GM18907 (cell line): ENCODE data around the gene GTF3C2.
"Not testable (repeated sequence)": the region's sequence is repeated elsewhere in the genome, so short reads cannot be mapped to it uniquely, and the experiment has no call there.

Experiments
- ATAC-seq: cut with Tn5 transposase; IDR thresholded peaks from one replicate; pipeline ENCODE4 v1.9.1; 2021; ENCODE audit warnings: mild to moderate bottlenecking, moderate library complexity; ENCODE audit not compliant: unreplicated experiment

The GTF3C2 gene

DNA sequence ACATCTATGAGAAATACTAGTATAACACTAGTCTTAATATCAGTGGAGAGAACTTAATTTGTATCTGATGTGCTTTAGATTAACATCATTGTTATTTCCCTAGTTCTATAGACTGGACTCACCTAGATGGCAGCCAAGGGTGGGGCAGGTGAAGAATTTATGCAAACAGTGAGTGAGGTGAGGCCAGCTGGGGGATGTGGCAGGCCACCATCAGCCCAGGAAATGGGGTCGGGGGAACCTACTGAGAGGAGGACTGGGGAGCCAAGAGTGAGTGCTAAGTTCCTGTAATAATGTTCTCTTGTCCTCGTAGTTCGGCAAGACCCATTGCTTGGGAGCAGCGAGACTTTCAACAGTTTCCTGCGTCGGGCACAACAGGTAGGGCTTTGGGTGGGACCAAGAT lies 16.4 kb upstream of the GTF3C2 start:
- no peak for ATAC-seq

DNA sequence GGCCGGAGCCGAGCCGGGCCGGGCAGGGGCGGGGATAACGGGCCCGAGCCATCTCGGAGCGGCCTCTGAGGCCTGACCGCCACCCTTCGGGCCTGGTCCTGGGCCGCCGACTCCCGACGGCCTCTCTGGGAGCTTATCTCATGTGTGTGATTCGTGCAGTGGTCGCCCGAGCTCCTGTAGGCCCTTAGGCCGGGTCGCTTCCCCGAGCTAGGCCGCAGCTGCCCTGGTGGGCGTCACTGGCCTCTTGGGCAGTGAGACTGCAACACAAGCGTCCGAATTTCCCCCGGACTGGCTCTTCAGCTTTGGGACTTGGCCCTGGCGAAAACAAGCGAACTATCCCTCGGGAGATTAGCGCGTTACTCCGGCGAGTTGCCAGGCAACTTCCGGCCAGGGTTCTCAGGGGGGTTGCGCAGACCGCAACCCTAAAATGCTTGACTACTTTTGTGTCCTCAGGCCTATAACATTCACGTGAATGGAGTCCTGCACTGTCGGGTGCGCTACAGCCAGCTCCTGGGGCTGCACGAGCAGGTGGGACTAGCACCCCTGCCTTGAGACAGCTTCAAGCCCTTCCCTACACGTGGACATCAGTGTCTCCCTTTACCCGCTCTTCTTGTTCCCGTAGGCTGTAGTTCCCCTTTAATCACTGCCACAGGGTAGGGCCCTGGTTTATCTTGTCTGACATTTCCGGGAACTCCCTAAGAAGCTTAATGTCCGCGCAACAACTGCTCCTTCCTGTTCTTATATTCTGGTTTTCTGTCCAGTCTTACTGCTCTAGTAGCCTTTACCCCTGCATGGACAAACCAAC lies 14.5 kb upstream of the GTF3C2 start:
- peak; percentile 35 for ATAC-seq

DNA sequence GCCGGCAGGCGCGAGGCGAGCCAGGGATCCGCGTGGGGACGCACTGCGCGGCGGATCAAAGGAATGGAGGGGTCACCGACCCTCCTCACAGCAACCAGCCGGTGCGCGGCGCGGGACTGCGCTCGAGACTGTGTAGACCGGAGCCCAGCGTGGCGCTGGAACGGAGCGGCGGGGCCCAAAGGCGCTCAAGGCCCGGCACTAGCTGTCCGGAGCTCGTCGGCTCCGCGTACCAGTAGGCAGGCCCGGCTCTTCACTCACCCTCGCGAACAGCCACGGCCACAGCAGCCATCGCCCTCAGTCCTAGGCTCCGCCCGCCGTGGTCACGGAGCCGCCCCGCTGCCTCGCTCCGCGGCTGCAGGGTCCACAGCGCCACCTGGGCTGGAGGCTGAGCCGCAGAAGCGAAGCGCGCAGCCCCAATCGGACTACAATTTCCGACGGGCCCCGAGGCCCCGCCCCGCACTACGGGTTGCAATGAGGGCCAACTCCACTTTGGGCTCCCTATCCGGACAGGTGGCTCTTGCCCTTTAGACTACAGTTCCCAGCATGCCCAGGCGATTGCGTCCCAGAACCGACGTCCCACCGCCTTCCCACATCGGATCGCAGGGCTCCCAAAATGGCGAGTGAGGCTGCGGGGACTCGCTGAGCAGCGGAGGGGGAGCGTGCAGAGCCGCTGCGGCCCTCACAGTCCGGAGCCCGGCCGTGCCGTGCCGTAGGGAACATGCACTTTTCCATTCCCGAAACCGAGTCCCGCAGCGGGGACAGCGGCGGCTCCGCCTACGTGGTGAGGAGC lies 13.7 kb upstream of the GTF3C2 start, which contains the start of the genes EIF2B4 and SNX17:
Gene EIF2B4 (minus strand): TSS at position 313 of the 790 bp plus-strand sequence. CDS start 24 bp downstream, at position 289.
Gene SNX17 (plus strand): TSS at position 591 of the 790 bp plus-strand sequence. CDS start 128 bp downstream, at position 719.
- ATAC-seq, result peak; percentile 88

DNA sequence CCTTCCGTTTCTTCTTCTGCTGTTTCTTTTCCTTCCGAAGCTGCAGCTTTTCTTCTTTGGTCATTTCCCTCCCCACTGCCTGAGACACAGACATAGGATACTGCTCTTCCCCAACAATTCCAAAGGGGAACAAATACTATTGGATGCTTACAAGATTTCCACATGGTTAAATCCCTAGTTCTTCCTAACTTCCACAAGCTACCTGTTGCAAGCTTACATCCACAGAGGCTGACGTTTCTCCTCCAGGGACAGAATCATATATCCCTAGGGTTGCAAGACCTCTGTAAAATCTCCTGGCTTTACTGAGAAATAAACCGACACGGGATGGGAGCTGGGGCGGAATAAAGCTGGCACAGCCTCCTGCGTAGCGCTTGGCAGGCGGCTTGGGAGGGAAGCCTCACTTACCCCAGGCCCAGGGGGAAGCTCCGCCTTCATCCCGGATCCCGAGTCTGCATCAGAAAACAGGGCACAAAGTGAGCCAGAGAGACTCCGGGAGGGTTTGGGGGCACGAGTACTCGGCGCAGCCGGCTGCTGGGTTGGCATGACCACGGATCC lies 13.0 kb upstream of the GTF3C2 start:
- ATAC-seq, result peak; percentile 6

DNA sequence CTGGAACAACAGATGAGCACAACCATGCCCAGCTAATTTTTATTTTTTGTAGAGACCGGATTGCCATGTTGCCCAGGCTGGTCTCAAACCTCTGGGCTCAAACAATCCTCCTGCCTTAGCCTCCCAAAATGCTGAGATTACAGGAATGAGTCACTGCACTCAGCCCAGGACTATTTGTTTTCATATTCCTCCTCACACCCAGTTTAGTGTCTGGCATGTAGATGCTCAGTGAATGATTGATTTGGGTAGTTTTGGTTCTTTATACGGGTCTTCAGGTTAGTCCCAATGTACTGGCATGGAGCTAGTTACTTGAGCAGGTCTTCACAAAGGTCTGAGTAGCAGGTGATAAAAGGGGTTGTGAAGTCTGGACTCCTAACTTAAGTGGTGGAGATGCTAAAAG lies 7.4 kb upstream of the GTF3C2 start:
- no peak for ATAC-seq

DNA sequence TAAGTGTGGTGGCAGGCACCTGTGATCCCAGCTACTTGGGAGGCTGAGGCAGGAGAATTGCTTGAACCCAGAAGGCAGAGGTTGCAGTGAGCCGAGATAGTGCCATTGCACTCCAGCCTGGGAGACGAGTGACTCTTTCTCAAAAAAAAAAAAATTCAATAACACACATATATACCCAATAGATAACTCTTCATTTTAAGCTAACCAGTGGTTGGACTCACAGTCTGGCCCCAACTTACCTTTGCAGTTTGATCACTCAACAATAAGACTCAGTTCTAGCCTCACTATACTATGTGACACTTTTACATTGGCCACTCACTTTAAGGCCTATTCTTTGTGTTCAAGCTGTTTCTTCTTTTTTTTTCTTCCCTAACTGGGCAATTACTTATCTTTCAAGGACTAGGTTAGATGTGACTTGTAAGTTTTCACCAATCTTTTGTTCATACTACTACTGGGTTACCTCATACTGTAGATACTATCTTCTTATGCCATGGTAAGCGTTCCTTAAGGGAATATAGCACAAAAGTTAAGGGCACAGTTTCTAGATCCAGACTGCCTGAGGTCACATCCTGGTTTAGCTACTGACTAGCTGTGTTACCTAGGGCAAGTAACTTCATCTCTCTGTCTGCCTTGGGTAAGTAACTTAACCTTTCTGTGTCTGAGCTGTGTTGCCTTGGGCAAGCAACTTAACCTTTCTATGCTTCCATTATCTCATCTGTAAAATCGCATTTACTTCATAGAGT lies 6.3 kb upstream of the GTF3C2 start:
- ATAC-seq, result no peak

DNA sequence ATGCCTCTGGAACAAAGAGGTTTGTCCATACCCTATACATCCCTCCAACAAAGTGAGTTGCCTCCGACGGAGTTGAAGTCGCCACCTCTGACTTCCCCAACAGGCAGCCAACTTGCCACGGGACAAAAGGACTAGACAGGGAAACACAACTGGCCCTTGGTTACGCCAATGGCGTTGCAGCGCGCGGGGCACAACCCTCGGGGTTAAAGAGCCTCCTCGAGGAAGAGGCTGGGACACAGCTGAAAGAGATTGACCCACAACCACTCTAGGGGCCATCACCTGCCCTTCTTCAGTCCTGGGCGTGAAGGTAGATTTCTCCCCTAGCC lies 545 bp downstream of the GTF3C2 start:
- ATAC-seq, result peak; percentile 41

DNA sequence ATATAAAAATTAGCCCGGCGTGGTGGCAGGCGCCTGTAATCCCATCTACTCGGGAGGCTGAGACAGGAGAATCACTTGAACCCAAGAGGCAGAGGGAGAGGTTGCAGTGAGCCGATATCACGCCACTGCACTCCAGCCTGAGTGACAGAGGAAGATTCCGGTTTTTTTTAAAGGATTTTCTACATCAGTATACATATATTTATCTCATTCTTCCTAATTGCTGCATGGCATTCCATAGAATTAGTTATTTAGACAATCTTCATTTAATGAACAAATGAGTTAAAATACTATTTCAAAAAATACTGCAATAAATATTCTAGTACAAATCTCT lies 2.0 kb downstream of the GTF3C2 start:
- ATAC-seq, result no peak

DNA sequence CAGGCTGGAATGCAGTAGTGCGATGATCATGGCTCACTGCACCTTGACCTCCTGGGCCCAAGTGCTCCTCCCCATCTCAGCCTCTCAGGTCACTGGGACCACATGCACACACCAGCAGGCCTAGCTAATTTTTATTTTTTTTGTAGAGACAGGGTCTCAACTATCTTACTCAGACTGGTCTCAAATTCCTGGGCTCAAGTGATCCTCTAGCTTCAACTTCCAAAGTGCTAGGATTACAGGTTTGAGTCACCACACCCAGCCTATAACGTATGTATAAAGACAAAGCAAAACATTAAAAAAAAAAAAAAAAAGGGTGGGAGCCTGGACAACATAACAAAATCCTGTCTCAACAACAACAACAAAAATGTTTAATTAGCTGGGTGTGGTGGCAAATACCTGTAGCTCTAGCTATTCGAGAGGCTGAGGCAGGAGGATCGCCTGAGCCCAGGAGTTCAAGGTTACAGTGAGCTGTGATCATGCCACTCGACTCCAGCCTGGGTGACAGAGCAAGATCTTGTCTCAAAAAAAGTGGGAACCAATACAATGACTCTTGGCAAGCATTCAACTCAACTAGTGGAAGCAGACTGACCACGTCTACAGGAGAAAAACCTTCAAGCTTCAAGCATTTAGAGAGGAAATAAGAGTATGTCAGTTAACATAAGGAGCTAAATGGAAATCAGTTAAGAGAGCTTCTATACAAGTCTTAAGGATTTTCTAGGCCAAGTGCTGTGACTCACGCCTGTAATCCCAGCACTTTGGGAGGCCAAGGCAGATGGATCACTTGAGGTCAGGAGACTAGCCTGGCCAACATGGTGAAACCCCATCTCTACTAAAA lies 2.6 kb downstream of the GTF3C2 start:
- ATAC-seq, result no peak

DNA sequence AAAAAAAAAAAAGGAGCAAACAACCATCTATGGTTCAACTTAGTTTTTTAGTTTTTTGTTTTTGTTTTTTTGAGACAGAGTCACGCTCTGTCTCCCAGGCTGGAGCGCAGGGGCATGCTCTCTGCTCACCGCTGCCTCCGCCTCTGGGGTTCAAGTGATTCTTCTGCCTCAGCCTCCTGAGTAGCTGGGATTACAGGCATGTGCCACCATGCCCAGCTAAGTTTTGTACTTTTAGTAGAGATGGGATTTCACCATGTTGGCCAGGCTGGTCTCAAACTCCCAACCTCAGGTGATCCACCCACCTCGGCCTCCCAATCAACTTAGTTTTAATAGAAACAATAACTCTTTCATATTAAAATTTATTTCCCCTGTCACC lies 3.2 kb downstream of the GTF3C2 start:
- ATAC-seq, result not testable (repeated sequence)

DNA sequence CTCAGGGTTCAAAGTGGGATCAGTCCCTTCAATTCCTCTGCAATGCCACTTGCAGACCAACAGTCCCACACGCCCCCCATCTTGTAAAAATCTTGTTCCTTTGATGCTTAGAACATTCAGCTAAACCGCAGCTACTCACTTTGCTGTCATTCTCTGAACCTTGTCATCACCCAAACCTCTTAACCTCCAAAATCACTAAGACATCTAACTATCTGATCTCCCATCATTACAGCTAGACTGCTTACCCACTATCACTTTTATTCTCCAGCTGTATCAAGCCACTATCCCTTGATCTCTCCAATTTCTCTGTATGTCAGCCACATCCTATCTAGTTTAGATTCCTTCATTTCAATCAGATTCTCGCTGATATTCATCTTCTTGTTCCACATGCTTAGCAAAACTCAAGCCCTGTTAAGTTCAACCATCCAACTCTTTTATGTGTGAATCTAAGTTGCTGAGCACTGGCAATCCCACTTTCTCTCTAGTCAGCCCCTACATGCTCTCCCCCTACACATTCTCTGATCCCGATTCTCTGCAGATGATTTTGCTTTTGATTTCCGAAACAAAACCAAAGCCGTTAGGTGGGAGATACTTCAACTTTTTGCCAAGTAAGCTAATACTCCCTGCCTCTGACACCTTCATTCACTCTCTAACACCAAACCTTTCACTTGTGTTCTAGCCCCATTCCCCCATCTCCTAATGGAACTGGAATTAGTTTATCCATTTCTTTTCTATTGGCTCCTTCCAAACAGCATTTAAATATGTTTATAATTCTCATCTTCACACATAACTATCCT lies 4.6 kb downstream of the GTF3C2 start:
- ATAC-seq, result no peak

DNA sequence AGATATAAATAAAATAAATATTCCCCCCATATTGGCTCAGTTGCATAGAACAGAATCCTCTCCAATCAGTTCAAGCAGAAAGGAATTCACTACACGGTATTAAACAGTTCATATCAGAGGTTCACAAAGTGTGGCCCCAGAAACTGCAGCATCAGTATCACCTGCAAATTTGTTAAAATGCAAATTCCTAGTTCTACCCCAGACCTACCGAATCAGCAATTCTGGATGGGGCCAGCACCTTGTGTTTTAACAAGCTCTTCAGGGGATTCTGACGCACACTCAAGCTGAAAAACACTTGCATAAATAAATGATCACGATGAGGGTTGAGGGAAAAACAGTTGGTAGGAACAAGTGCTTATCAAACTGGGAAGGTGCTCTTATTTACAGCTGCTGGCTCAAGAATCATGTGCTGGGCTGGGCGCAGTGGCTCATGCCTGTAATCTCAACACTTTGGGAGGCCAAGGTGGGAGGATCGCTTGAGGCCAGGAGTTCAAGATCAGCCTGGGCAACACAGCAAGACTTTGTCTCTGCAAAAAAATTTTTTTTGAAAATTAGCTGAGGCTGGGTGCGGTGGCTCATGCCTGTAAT lies 6.4 kb downstream of the GTF3C2 start:
- no peak for ATAC-seq

DNA sequence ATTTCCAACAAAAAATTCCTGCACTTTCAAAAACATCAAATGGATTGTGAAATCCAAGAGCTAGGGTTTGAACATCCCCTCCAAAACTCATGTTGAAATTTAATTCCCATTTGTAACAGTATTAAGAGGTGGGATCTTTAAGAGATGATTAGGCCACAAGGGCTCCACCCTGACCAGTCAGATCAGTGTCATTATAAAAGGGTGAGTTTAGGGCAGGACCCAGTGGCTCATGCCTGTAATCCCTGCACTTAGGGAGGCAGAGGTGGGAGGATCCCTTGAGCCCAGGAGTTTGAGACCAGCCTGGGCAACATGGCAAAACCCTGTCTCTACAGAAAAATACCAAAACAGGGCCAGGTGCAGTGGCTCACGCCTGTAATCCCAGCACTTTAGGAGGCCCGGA lies 8.9 kb downstream of the GTF3C2 start:
- ATAC-seq, result no peak

DNA sequence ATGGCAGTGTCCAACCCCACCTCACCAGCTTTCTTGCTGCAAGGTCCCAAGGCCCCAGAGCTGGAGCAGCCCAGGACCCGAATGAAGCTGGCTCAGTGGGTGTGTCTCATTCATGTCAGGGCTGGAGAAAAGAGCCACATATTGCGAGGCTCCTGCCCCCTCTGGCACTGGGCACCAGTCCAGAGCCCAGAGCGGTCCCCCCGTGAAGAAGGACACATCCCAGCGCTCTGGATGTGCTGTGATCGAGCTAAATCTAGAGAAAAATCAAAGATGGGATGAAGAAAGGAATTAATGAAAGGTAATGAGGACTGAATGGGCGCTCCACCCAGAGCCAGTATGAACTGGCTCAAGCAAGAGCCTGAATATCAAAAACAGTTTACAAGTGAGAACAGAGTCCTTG lies 20.4 kb downstream of the GTF3C2 start:
- no peak for ATAC-seq

DNA sequence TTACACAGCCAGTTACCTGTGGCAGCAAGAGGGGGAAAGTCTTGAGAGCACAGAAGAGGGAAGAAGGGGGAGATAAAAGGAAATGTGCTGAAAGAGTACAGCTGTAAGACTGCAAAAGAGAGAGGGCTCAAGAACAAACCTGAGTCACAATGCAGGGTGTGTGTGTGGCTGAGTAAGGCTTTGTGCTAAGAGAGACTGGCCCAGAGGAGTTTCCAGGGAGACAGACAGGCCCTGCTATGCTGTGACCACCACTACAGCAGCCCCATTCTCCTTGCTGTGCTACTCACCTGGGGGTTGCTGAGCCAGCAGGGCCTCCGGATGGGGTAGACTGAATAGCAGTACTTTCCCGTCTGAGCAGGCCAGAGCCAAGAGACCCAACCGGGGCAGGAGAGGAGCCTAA lies 21.3 kb downstream of the GTF3C2 start:
- no peak for ATAC-seq

DNA sequence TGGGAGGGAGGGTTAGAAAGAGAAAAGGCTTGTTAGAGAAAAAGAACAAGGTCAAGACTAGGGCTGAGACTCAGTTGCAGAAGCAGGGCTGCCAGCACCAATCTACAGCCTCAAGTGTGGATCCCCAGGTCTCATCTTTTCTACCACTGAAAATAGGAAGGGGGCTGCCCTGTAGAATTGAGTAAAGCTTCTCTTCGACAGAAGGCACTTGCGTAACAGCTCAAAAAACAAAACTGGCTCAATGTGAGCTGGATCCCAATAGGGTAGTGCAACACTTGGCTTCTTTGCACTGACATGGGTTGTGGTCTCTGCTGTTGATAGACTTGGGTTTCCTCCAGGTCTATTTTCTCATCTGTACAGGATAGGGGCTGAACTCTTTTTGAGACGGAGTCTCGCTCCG lies 31.8 kb downstream of the GTF3C2 start:
- ATAC-seq, result no peak

DNA sequence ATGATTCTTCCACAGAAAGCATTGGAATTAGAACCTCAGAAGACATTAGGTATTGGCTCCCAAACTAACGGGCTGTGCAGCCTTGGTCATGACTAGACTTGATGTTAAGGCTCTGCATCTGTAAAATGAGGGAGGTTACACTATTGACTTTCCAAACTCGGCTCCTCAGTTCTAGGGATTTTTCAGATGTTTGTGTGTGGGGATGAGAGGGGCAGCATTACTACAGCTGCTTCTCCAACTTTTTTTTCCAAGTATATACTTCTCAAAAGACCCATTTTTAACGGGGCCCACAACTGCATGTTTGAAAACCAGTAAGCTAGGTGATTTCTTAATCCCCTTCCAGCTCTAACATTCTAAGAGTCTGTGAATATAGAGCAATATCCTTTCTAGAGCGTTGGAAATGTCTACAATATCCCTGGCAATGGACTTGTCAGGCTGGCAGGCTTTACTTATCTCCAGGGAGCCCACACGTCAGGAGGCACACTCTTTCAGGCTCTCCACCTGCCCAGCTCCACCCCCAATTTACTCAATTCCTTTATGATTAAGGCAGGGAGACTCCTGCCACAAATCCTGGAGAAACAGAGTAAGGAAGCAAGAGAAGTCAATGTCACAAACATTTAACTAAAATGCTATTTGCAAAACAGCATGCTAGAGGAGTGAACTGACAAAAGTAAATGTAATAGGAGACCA lies 32.8 kb downstream of the GTF3C2 start:
- no peak for ATAC-seq

DNA sequence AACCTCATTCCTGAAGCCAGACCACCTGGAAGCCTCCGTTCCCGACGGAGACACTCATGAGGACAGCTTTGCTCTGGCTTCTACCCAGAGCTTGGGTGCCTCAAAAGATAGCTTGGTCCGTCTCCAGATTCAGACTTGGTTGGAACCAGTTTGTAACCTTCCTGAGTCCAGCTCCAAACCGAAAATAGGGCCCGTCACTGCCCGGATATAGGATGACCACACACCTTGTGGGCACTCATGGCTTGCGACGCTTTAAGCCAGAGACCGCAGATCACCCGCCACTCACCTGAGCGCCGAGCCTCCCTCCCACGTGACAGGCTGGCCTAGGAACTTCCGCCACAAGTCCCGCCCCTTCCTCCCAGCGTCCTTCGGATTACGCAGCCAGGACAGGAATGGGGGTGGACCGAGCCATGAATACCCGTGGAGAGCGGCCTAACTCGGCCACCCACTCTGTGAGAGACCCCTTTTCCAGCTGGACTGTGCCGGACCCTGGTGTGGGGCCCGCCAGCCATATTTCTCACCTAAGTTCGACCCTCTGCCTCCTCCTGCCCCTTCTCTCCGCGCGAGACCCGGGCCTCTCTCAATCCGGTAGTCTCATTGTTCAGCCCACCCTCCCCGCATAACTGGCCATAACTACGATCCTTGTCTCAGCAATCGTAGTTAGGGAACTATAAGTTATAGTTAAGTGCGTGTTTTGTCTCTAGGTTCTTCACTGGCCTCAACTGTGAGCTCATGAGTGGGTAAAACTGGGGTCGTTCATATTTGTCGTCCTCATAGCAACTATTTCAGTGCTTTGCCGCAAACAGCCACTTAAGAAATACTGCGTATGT lies 33.6 kb downstream of the GTF3C2 start, which contains the start of gene MPV17:
Gene MPV17 (minus strand): TSS at position 332 of the 830 bp plus-strand sequence. CDS start 580 bp downstream, outside the sequence.
- ATAC-seq, result peak; percentile 92
